GM04504 (cell line): ENCODE data around the gene GATAD2A.
"Not testable (repeated sequence)": the region's sequence is repeated elsewhere in the genome, so short reads cannot be mapped to it uniquely, and the experiment has no call there.

Source experiments
- DNase-seq: peaks from one replicate; pipeline ENCODE4 v3.0.0-alpha.2; 2012; ENCODE audit warnings: low read depth

The GATAD2A gene

GRCh38 chr19:19387108-19387507 is 18.4 kb upstream of the GATAD2A start:
- DNase-seq = no peak

- DNase-seq = no peak
These were observed 16.6 kb upstream of the GATAD2A start for GRCh38 chr19:19388568-19389555.

GRCh38 chr19:19389683-19390082 is 15.8 kb upstream of the GATAD2A start:
- DNase-seq = not testable (repeated sequence)

DNA sequence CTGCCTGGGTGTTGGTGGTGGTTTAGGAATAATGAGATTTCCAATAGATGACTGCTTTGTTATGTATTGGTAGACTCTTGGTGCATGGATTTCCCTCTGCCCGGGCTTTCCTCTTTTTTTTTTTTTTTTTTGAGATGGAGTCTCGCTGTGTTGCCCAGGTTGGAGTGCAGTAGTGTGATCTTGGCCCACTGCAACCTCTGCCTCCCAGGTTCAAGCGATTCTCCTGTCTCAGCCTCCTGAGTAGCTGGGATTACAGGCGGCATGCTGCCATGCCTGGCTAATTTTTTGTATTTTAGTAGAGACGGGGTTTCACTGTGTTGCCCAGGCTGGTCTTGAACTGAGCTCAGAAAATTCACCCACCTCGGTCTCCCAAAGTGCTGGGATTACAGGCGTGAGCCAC is 11.1 kb upstream of the GATAD2A start:
- not testable (repeated sequence) for DNase-seq

DNA sequence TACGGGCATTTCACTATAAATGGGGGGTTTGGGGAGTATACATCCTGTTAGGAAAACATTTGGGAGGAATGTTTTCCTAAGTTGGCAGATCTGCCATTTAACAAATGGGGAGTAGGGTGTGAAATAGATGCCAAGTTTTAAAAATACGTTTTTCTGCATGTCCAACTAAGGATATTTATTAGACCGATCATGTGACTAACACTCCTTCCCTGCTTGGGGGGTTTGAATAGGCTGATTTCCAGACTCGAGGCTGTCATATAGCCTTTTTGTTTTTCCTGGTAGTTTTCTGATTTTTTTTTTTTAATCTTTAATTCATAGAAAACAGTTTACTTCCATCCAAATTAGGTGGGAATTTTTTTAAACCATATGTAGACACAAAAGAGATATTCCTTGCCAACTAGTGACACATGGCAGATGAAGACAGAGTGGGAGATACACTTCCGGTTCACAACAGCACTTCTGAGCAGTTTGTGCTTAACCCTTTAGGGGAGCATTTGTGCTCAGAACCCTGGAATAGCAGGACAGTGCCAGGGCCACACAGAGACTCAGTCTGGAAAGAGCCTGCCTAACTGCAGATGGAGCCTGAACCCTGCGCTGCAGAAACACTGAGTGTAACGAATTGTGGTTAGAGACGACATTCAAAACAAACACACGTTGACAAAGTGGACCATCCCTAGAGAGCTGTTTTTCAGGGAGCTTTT is 5.6 kb upstream of the GATAD2A start:
- no peak for DNase-seq

- DNase-seq = no peak
These were observed 2.7 kb upstream of the GATAD2A start for GRCh38 chr19:19402656-19403372.

- DNase-seq = no peak
These were observed 2.0 kb upstream of the GATAD2A start for GRCh38 chr19:19403373-19403901.

- DNase-seq = peak; percentile 23
These were observed 749 bp downstream of the GATAD2A start for GRCh38 chr19:19405971-19406877.

- peak; percentile 42 for DNase-seq
These were observed 1.6 kb downstream of the GATAD2A start for GRCh38 chr19:19406878-19407632.

DNA sequence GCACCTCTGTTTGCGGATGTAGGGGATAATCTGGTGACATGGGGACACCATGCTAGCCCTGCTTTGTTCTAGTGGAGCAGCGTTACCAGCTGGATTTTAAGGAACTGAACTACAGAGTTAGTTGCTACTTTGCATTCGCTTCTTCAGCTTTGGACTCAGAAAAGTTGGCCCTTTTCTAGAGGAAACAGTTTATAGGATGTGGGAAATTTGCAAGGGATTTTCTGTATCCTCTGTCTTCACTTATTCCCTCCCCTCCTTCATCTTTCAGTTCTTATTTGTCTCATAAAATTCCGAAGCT is 2.1 kb downstream of the GATAD2A start:
- DNase-seq = no peak

GRCh38 chr19:19409205-19409604 is 3.7 kb downstream of the GATAD2A start:
- no peak for DNase-seq

GRCh38 chr19:19409631-19410030 is 4.2 kb downstream of the GATAD2A start:
- DNase-seq = no peak

- no peak for DNase-seq
These were observed 5.4 kb downstream of the GATAD2A start for GRCh38 chr19:19410553-19411550.

DNA sequence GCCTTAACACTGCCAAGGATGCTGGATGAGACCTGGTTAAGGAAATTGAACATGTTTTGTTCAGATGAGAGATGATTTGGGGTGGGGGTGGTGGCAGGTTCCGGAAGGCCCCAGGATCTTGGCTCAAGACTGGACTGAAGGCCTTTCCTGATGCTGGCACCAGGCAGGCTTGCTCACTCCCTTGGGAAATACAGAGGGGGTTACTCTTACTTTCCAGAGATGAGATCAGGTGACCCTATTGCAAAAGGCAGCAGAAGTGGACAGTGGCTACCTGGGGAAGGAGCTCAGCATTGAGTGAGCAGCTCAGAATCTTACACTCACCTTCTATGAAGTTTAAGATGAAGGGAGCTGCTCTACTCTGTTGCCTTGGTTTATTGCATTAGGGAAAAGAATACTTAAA is 10.8 kb downstream of the GATAD2A start:
- no peak for DNase-seq

- no peak for DNase-seq
These were observed 11.6 kb downstream of the GATAD2A start for GRCh38 chr19:19417046-19417445.

DNA sequence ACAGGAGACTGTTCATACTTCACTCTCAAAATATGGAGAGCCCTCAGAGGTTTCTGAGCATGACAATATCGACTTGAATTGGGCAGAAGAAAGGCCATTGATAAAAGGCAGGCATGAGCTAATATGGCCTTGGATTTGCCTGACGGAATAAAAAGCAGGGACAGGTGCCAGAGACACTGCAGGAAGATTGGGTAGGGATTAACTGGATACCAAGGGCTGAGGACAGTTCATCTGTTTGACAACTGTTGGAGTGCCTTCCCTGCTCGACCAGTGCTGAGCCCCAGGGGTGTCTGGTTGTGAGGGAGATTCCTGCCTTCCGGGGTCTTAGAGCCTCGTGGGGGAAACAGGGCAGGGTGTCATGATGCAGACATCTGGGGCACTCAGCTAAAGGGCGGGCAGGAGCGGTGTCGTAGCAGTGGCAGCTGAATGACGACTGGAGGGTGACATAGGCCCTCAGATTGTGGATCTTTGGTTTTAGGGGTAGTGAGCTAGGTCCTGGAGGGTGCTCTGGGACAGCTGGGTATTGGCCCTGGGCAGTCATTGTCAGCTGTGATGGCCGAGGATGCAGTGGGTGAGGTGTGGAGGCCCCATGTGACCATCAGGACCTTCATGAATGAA is 12.3 kb downstream of the GATAD2A start:
- DNase-seq = no peak

- no peak for DNase-seq
These were observed 13.2 kb downstream of the GATAD2A start for GRCh38 chr19:19418555-19419260.
